HCT116 (cell line): Measurements from ENCODE around the gene LMCD1. TPM values are rescaled to one million over a fixed set of nuclear protein-coding genes. Genes with fewer than 3 reads are reported as not detected.

ENCODE experiments used
- ATAC-seq: fragments of 200-7000 bp; cut with Tn5 transposase; 2 replicates; pipeline ENCODE4 v1.9.1; 2020; ENCODE audit warnings: mild to moderate bottlenecking, moderate library complexity
- Bru-seq: library from RNA; stranded (reverse); fragments of 400-500 nt; gene quantifications from one replicate; lab custom pipeline; 2021; lab: Mats Ljungman, UMichigan
- BruChase-seq, 2 experiments: library from RNA; stranded (reverse); fragments of 400-500 nt; gene quantifications; one replicate each; lab custom pipeline; 2021; lab: Mats Ljungman, UMichigan
- BruUV-seq: library from RNA; stranded (reverse); fragments of 400-500 nt; replicated peaks from 2 replicates; lab custom pipeline; 2021; lab: Mats Ljungman, UMichigan
- CTCF ChIA-PET: fragments of 300-600 bp; sonication (Branson Sonifier 250); formaldehyde crosslinking; loops from one replicate; lab custom pipeline; 2021; ENCODE audit warnings: antibody characterized with exemption; lab: Charles Lee
- POLR2A ChIA-PET: fragments of 300-600, 350-600 bp; sonication (Branson Sonifier 250); formaldehyde crosslinking; loops from one replicate; lab custom pipeline; 2021; ENCODE audit warnings: antibody characterized with exemption; lab: Charles Lee
- RAD21 ChIA-PET, 2 experiments: fragments of 300-600 bp; sonication (Branson Sonifier 250); formaldehyde crosslinking; loops; one replicate each; lab custom pipeline; 2023; ENCODE audit warnings: low total read pairs in 2 of 2; ENCODE audit not compliant: uncharacterized antibody in 2 of 2, unreplicated experiment in 2 of 2, low non-redundant PET in 1 of 2; lab: Charles Lee
- DNase-seq: peaks from one replicate; pipeline ENCODE4 v3.0.0-alpha.2; 2010; ENCODE audit warnings: low read depth, low spot score
- H2AFZ ChIP-seq: fragments of 200-600 bp; shearing (Covaris generic), sonication (generic); 2 replicates; pipeline ENCODE4 v1.6.1; 2017; ENCODE audit warnings: low read depth, mixed run types, mixed read lengths, antibody characterized with exemption, low read length; ENCODE audit not compliant: poor library complexity, severe bottlenecking
- H3K27ac ChIP-seq: 2 replicates; pipeline ENCODE4 v1.5.1; 2012; ENCODE audit warnings: low read depth, low read length
- H3K27me3 ChIP-seq: fragments of 200-600 bp; sonication (generic); 2 replicates; pipeline ENCODE4 v1.6.1; 2016; ENCODE audit warnings: mixed run types, low read length, mixed read lengths; ENCODE audit not compliant: insufficient read depth
- H3K36me3 ChIP-seq, 2 experiments: fragments of 200-500 bp in 1 of 2; fragments of 200-600 bp in 1 of 2; sonication (Bioruptor generic) in 1 of 2; sonication (generic) in 1 of 2; 2 replicates each; pipeline versions ENCODE4 v1.5.1 to v1.6.1; 2014 to 2016; ENCODE audit warnings: low read length in 2 of 2, inconsistent platforms in 1 of 2, mixed read lengths in 1 of 2, mixed run types in 1 of 2; ENCODE audit not compliant: insufficient read depth in 2 of 2, control insufficient read depth in 1 of 2
- H3K4me1 ChIP-seq, 2 experiments: fragments of 200-600 bp in 1 of 2; sonication (generic) in 1 of 2; 2 replicates each; pipeline versions ENCODE4 v1.5.1 to v1.6.1; 2012 to 2017; ENCODE audit warnings: low read length in 2 of 2, inconsistent platforms in 1 of 2, mild to moderate bottlenecking in 1 of 2, mixed read lengths in 1 of 2, mixed run types in 1 of 2, moderate library complexity in 1 of 2; ENCODE audit not compliant: insufficient read depth in 2 of 2, control insufficient read depth in 1 of 2
- H3K4me2 ChIP-seq: fragments of 200-600 bp; sonication (generic); 2 replicates; pipeline ENCODE4 v1.6.1; 2017; ENCODE audit warnings: mixed run types, low read length, mixed read lengths
- H3K4me3 ChIP-seq, 2 experiments: fragments of 200-600 bp in 1 of 2; sonication (generic) in 1 of 2; replicated peaks in 1 of 2; 2 replicates each; pipeline ENCODE4 v1.5.1; 2011 to 2016; ENCODE audit warnings: low read length in 2 of 2, control low read depth in 1 of 2, low read depth in 1 of 2, mild to moderate bottlenecking in 1 of 2, mixed read lengths in 1 of 2, mixed run types in 1 of 2
- H3K79me2 ChIP-seq: fragments of 200-600 bp; sonication (generic); 2 replicates; pipeline ENCODE4 v1.6.1; 2017; ENCODE audit warnings: mild to moderate bottlenecking, mixed run types, low read length, moderate library complexity, mixed read lengths; ENCODE audit not compliant: insufficient read depth
- H3K9ac ChIP-seq: fragments of 200-600 bp; sonication (generic); 2 replicates; pipeline ENCODE4 v1.6.1; 2016; ENCODE audit warnings: low read length, mixed read lengths
- H3K9me2 ChIP-seq: fragments of 200-600 bp; sonication (generic), shearing (Covaris generic); 2 replicates; pipeline ENCODE4 v1.6.1; 2017; ENCODE audit warnings: mixed run types, mild to moderate bottlenecking, moderate library complexity; ENCODE audit not compliant: insufficient read depth
- H3K9me3 ChIP-seq, 2 experiments: fragments of 200-500 bp in 1 of 2; fragments of 200-600 bp in 1 of 2; sonication (Bioruptor generic) in 1 of 2; sonication (generic) in 1 of 2; 2 replicates each; pipeline ENCODE4 v1.6.1; 2014 to 2017; ENCODE audit warnings: low read length in 2 of 2, mixed read lengths in 2 of 2, inconsistent platforms in 1 of 2, low read depth in 1 of 2, mild to moderate bottlenecking in 1 of 2, mixed run types in 1 of 2, moderate library complexity in 1 of 2; ENCODE audit not compliant: control insufficient read depth in 1 of 2, insufficient read depth in 1 of 2
- H4K20me1 ChIP-seq: fragments of 200-600 bp; sonication (generic), shearing (Covaris generic); 2 replicates; pipeline ENCODE4 v1.6.1; 2017; ENCODE audit warnings: mixed run types, mild to moderate bottlenecking, moderate library complexity; ENCODE audit not compliant: insufficient read depth
- ATF3 ChIP-seq: IDR thresholded peaks from 2 replicates; pipeline ENCODE4 v1.6.1; 2012
- CBX3 ChIP-seq: IDR thresholded peaks from 2 replicates; pipeline ENCODE4 v1.6.1; 2012; ENCODE audit warnings: low read depth
- CTCF ChIP-seq, 3 experiments: fragments of 200-600 bp in 1 of 3; sonication (generic) in 1 of 3; IDR thresholded peaks in 2 of 3; conservative IDR thresholded peaks in 1 of 3; 2 replicates each; pipeline ENCODE4 v1.5.1; 2012 to 2017; ENCODE audit warnings: low read depth in 2 of 3, low read length in 2 of 3, antibody characterized with exemption in 1 of 3, borderline replicate concordance in 1 of 3, control low read depth in 1 of 3, mild to moderate bottlenecking in 1 of 3, mixed read lengths in 1 of 3, mixed run types in 1 of 3, moderate library complexity in 1 of 3; ENCODE audit not compliant: insufficient read depth in 1 of 3
- EGR1 ChIP-seq: IDR thresholded peaks from 2 replicates; pipeline ENCODE4 v1.6.1; 2012; ENCODE audit warnings: low read depth
- ELF1 ChIP-seq: IDR thresholded peaks from 2 replicates; pipeline ENCODE4 v1.6.1; 2012; ENCODE audit warnings: low read depth, borderline replicate concordance
- EZH2 ChIP-seq: fragments of 200-600 bp; sonication (generic); IDR thresholded peaks from 2 replicates; pipeline ENCODE4 v1.6.1; 2017; ENCODE audit warnings: antibody characterized with exemption, mixed run types
- EZH2phosphoT487 ChIP-seq: fragments of 200-600 bp; IDR thresholded peaks from 2 replicates; pipeline ENCODE4 v1.6.1; 2018; ENCODE audit warnings: antibody characterized with exemption, borderline replicate concordance
- FOSL1 ChIP-seq: IDR thresholded peaks from 2 replicates; pipeline ENCODE4 v1.6.1; 2012; ENCODE audit warnings: low read depth
- JUND ChIP-seq: IDR thresholded peaks from 2 replicates; pipeline ENCODE4 v1.6.1; 2012
- MAX ChIP-seq: IDR thresholded peaks from 2 replicates; pipeline ENCODE4 v1.6.1; 2012
- POLR2A ChIP-seq: IDR thresholded peaks from 2 replicates; pipeline ENCODE4 v1.7.0; 2011; ENCODE audit warnings: borderline replicate concordance; ENCODE audit not compliant: insufficient read depth, insufficient read length; ENCODE audit errors: extremely low read depth
- RAD21 ChIP-seq: IDR thresholded peaks from 2 replicates; pipeline ENCODE4 v1.6.1; 2012; ENCODE audit warnings: low read depth, mild to moderate bottlenecking
- SIN3A ChIP-seq: IDR thresholded peaks from 2 replicates; pipeline ENCODE4 v1.6.1; 2012; ENCODE audit warnings: low read depth
- SP1 ChIP-seq: IDR thresholded peaks from 2 replicates; pipeline ENCODE4 v1.6.1; 2012; ENCODE audit warnings: low read depth
- SRF ChIP-seq: IDR thresholded peaks from 2 replicates; pipeline ENCODE4 v1.6.1; 2012; ENCODE audit warnings: low read depth
- TCF7L2 ChIP-seq: IDR thresholded peaks from 2 replicates; pipeline ENCODE4 v1.7.0; 2011; ENCODE audit warnings: borderline replicate concordance, inconsistent platforms; ENCODE audit not compliant: insufficient read depth, insufficient read length; ENCODE audit errors: extremely low read depth
- YY1 ChIP-seq: IDR thresholded peaks from 2 replicates; pipeline ENCODE4 v1.6.1; 2011; ENCODE audit warnings: low read length, low read depth, moderate library complexity, mild to moderate bottlenecking; ENCODE audit not compliant: insufficient replicate concordance; ENCODE audit errors: extremely low read depth
- ZBTB33 ChIP-seq: IDR thresholded peaks from 2 replicates; pipeline ENCODE4 v1.6.1; 2011; ENCODE audit warnings: mild to moderate bottlenecking, low read length, moderate library complexity; ENCODE audit not compliant: insufficient replicate concordance; ENCODE audit errors: extremely low read depth
- ZFX ChIP-seq: fragments of 450-650 bp; IDR thresholded peaks from 2 replicates; pipeline ENCODE4 v1.6.1; 2017
- ZNF274 ChIP-seq: fragments of 200-500 bp; sonication (Bioruptor generic); IDR thresholded peaks from 2 replicates; pipeline ENCODE4 v1.6.1; 2014; ENCODE audit warnings: mild to moderate bottlenecking, low read depth, low read length, inconsistent platforms
- intact Hi-C: fragments of 100-400 bp; cut with micrococcal nuclease; formaldehyde crosslinking; loops from 2 replicates; pipeline ENCODE4 v1.10.0; 2022
- long read RNA-seq: library from polyadenylated mRNA; unstranded; transcript quantifications from one replicate; pipeline ENCODE4 v2.0.0, GENCODE V29; 2021; ENCODE audit not compliant: unreplicated experiment
- polyA plus RNA-seq: library from polyadenylated mRNA; unstranded; fragments of >200 nt; gene quantifications from 2 replicates; pipeline ENCODE4 v1.2.1, GENCODE V29; 2012; ENCODE audit warnings: missing spikeins
- total RNA-seq: library from RNA; stranded (reverse); gene quantifications from one replicate; pipeline ENCODE4 v1.2.1, GENCODE V29; 2021; ENCODE audit not compliant: unreplicated experiment

The LMCD1 gene
- total RNA-seq (4.6 TPM), Bru-seq, nascent RNA (percentile 33 among the genes with signal in this experiment), BruChase-seq, experiment 1, labeled RNA remaining after a 6-hour chase (percentile 18 among the genes with signal in this experiment), BruChase-seq, experiment 2, labeled RNA remaining after a 2-hour chase (percentile 23 among the genes with signal in this experiment)
- polyA plus RNA-seq = 2.5 and 4.6 TPM in 2 replicates
- long read RNA-seq, full-length matches to known transcripts = 4 of 4 reads
- long read RNA-seq, partial matches to known transcripts = 0 of 4 reads
- long read RNA-seq, other reads (novel, unspliced or antisense) = 0 of 4 reads

- ChIA-PET CTCF (interaction anchor here (1.1 to 1.6 kb wide), 3 partner anchors 17 to 60 kb away, joined by 3 to 7 read pairs (median 4); no protein-coding TSS in a partner anchor), POLR2A (interaction anchor here (0.7 to 1.1 kb wide), 2 partner anchors 9 to 1291 kb away, joined by 3 to 5 read pairs; partner anchors contain the start of gene ARPC4), RAD21 (interaction anchor here in 1 of 2 experiments (0.6 kb wide), 1 partner anchor 10 kb away, joined by 10 read pairs; no protein-coding TSS in a partner anchor)
- peaks cover 15 to 50% of the 10 kb centered on the region in 2 experiments for H3K4me1 ChIP-seq
- H3K4me2 ChIP-seq = peak within 1 kb of the TSS; percentile 77
- ATAC-seq (peak; percentile 98), DNase-seq (peak; percentile 83)
- H3K27me3 ChIP-seq = no peaks in the 10 kb centered on the region
- no peaks in the 10 kb centered on the region for H3K9me3 ChIP-seq
- intact Hi-C loops = loop anchor here (5.0 kb wide), 1 partner anchor 121 kb away; no protein-coding TSS in a partner anchor
- H3K36me3 ChIP-seq = no peaks in the 10 kb centered on the region
- no TSS peak for BruUV-seq
- no peaks in the 10 kb centered on the region for H3K79me2 ChIP-seq
- H3K27ac ChIP-seq = no peak within 1 kb of the TSS
- no peaks in the 10 kb centered on the region for H3K9me2 ChIP-seq
- peak within 1 kb of the TSS; percentile 44 for H3K9ac ChIP-seq
- no peaks in the 10 kb centered on the region for H4K20me1 ChIP-seq
- peak within 1 kb of the TSS; percentile 38 to 51 for H3K4me3 ChIP-seq
- H2AFZ ChIP-seq = peak within 1 kb of the TSS; percentile 98
- TF ChIP-seq JUND (no peak), ZNF274 (no peak), EZH2phosphoT487 (no peak), ZFX (no peak), CTCF (IDR thresholded peaks at IDR 0.05 in 2 of 3, conservative IDR thresholded peaks at IDR 0.05 in 1 of 3; ENCODE audit: borderline replicate concordance in 1 of 3, insufficient read depth in 1 of 3, low read depth in 2 of 3, low read length in 2 of 3) (no peak), CBX3 (peak; percentile 97), EZH2 (no peak), SRF (peak; percentile 97), TCF7L2 (no peak), ELF1 (no peak), ATF3 (no peak), SIN3A (no peak), RAD21 (no peak), MAX (peak; percentile 99), EGR1 (no peak), POLR2A (no peak), YY1 (peak; percentile 68), FOSL1 (no peak), SP1 (peak; percentile 91), ZBTB33 (no peak)
These were observed at the start of gene LMCD1 for GRCh38 chr3:8501371-8502131. Gene LMCD1 (plus strand): TSS chr3:8501823. CDS start chr3:8501939, 116 bp downstream.
